Neural cell (in vitro differentiated cells): ENCODE measurements around the gene SVEP1.

Experiments
- CTCF ChIP-seq: fragments of 450-650 bp; IDR thresholded peaks from 2 replicates; pipeline ENCODE4 v1.5.1; 2014; ENCODE audit warnings: antibody characterized with exemption, mild to moderate bottlenecking, moderate library complexity; ENCODE audit not compliant: poor library complexity, severe bottlenecking
- EP300 ChIP-seq: fragments of 450-650 bp; conservative IDR thresholded peaks from 2 replicates; pipeline ENCODE4 v1.6.1; 2014; ENCODE audit warnings: antibody characterized with exemption, mild to moderate bottlenecking, moderate library complexity; ENCODE audit not compliant: poor library complexity, severe bottlenecking
- EZH2 ChIP-seq: fragments of 200-600, 300-800 bp; shearing (Covaris generic), sonication (generic); IDR thresholded peaks from 2 replicates; pipeline ENCODE4 v1.6.1; 2014; ENCODE audit warnings: antibody characterized with exemption, low read length, borderline replicate concordance, mild to moderate bottlenecking; ENCODE audit not compliant: insufficient read depth, poor library complexity, severe bottlenecking
- POLR2AphosphoS5 ChIP-seq: IDR thresholded peaks from 2 replicates; pipeline ENCODE4 v1.6.1; 2012
- RAD21 ChIP-seq: fragments of 450-650 bp; conservative IDR thresholded peaks from 2 replicates; pipeline ENCODE4 v1.6.1; 2014; ENCODE audit warnings: antibody characterized with exemption, mild to moderate bottlenecking, moderate library complexity
- TF ChIP-seq, protein P1 (sequence below): IDR thresholded peaks from 2 replicates; pipeline ENCODE4 v1.6.1; 2012; ENCODE audit warnings: borderline replicate concordance

DNA sequence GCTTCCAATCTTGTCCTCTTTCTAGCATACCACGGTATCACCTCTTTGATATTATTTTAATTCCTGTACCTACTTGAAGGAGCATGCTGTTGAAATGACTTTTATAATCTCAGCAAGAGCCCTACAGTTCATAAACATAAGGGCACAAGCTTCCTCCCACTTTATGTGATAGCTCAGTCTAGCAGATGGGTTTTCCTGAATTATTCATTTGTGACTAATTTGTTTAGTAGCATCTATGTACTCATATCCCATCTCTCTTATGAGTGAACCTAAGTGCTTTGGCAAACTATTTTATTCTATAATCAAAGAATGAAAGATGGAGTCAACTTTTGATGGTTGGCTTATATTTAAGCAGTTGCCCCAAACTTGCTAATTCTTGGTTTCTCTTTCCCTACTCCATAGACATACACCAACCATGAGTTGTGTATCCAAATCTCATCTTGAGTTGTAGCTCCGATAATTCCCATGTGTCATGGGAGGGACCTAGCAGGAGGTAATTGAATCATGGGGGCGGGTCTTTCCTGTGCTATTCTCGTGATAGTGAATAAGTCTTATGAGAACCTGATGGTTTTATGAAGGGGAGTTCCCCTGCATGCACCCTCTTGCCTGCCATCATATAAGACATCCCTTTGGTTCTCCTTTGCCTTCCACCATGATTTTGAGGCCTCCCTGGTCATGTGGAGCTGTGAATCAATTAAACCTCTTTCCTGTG lies 259.6 kb downstream of the SVEP1 start:
- TF ChIP-seq EZH2 (no peak), POLR2AphosphoS5 (no peak), RAD21 (no peak), CTCF (no peak), EP300 (no peak)
- TF ChIP-seq, protein P1, sequence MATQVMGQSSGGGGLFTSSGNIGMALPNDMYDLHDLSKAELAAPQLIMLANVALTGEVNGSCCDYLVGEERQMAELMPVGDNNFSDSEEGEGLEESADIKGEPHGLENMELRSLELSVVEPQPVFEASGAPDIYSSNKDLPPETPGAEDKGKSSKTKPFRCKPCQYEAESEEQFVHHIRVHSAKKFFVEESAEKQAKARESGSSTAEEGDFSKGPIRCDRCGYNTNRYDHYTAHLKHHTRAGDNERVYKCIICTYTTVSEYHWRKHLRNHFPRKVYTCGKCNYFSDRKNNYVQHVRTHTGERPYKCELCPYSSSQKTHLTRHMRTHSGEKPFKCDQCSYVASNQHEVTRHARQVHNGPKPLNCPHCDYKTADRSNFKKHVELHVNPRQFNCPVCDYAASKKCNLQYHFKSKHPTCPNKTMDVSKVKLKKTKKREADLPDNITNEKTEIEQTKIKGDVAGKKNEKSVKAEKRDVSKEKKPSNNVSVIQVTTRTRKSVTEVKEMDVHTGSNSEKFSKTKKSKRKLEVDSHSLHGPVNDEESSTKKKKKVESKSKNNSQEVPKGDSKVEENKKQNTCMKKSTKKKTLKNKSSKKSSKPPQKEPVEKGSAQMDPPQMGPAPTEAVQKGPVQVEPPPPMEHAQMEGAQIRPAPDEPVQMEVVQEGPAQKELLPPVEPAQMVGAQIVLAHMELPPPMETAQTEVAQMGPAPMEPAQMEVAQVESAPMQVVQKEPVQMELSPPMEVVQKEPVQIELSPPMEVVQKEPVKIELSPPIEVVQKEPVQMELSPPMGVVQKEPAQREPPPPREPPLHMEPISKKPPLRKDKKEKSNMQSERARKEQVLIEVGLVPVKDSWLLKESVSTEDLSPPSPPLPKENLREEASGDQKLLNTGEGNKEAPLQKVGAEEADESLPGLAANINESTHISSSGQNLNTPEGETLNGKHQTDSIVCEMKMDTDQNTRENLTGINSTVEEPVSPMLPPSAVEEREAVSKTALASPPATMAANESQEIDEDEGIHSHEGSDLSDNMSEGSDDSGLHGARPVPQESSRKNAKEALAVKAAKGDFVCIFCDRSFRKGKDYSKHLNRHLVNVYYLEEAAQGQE = no peak
